GM23338 (cell line): ENCODE data around the gene MYLK. TPM values are rescaled to one million over a fixed set of nuclear protein-coding genes. Genes with fewer than 3 reads are reported as not detected.

Experiments used
- ATAC-seq: fragments of 200-7000 bp; cut with Tn5 transposase; 3 replicates; pipeline ENCODE4 v1.9.1; 2020
- DNase-seq: peaks from one replicate; pipeline ENCODE4 v3.0.0-alpha.2; 2015; ENCODE audit warnings: low spot score
- H2AFZ ChIP-seq: fragments of 200-600 bp; sonication (generic); 2 replicates; pipeline ENCODE4 v1.8.0; 2016; ENCODE audit warnings: antibody characterized with exemption, mild to moderate bottlenecking, moderate library complexity
- H3F3A ChIP-seq: fragments of 200-600 bp; sonication (generic); replicated peaks from 2 replicates; pipeline ENCODE4 v1.8.0; 2017; ENCODE audit warnings: antibody characterized with exemption, mixed run types, low read depth
- H3K27ac ChIP-seq: fragments of 200-600 bp; sonication (generic); 2 replicates; pipeline ENCODE4 v1.6.1; 2016; ENCODE audit warnings: low read depth
- H3K27me3 ChIP-seq: fragments of 200-600 bp; sonication (generic); 2 replicates; pipeline ENCODE4 v1.8.0; 2016; ENCODE audit warnings: mild to moderate bottlenecking, mixed run types, moderate library complexity; ENCODE audit not compliant: insufficient read depth
- H3K36me3 ChIP-seq: fragments of 200-600 bp; sonication (generic); 2 replicates; pipeline ENCODE4 v1.8.0; 2016; ENCODE audit warnings: mild to moderate bottlenecking; ENCODE audit not compliant: insufficient read depth
- H3K4me1 ChIP-seq: fragments of 200-600 bp; sonication (generic); 2 replicates; pipeline ENCODE4 v1.8.0; 2016; ENCODE audit warnings: mild to moderate bottlenecking, moderate library complexity; ENCODE audit not compliant: insufficient read depth
- H3K4me2 ChIP-seq: fragments of 200-600 bp; sonication (generic); 2 replicates; pipeline ENCODE4 v1.7.1; 2017; ENCODE audit warnings: mixed run types
- H3K4me3 ChIP-seq: fragments of 200-600 bp; sonication (generic); 2 replicates; pipeline ENCODE4 v1.6.1; 2016; ENCODE audit warnings: mixed run types
- H3K79me2 ChIP-seq: fragments of 200-600 bp; sonication (generic); replicated peaks from 2 replicates; pipeline ENCODE4 v1.8.0; 2017; ENCODE audit warnings: mild to moderate bottlenecking; ENCODE audit not compliant: insufficient read depth
- H3K9me2 ChIP-seq: fragments of 200-600 bp; sonication (generic); 2 replicates; pipeline ENCODE4 v1.8.0; 2017; ENCODE audit not compliant: insufficient read depth
- H4K20me1 ChIP-seq: fragments of 200-600 bp; sonication (generic); replicated peaks from 2 replicates; pipeline ENCODE4 v1.8.0; 2017; ENCODE audit warnings: mild to moderate bottlenecking; ENCODE audit not compliant: insufficient read depth
- H3K27ac Mint-ChIP-seq: 2 replicates; pipeline ENCODE4 v1.8.0; 2020; ENCODE audit warnings: inconsistent platforms, mild to moderate bottlenecking, moderate library complexity, mixed read lengths
- H3K27me3 Mint-ChIP-seq: 3 replicates; pipeline ENCODE4 v1.8.0; 2022; ENCODE audit warnings: low read depth, mild to moderate bottlenecking, moderate library complexity, mixed read lengths, inconsistent platforms; ENCODE audit not compliant: insufficient read depth, poor library complexity
- H3K36me3 Mint-ChIP-seq: 3 replicates; pipeline ENCODE4 v1.8.0; 2021; ENCODE audit warnings: low read depth, mild to moderate bottlenecking, inconsistent platforms, moderate library complexity, mixed read lengths
- H3K4me1 Mint-ChIP-seq: 3 replicates; pipeline ENCODE4 v1.8.0; 2020; ENCODE audit warnings: mild to moderate bottlenecking, inconsistent platforms, mixed read lengths
- H3K4me3 Mint-ChIP-seq: 3 replicates; pipeline ENCODE4 v1.8.0; 2021; ENCODE audit warnings: moderate library complexity, mild to moderate bottlenecking, inconsistent platforms, mixed read lengths
- H3K9me3 Mint-ChIP-seq: 3 replicates; pipeline ENCODE4 v1.8.0; 2020; ENCODE audit warnings: moderate library complexity, mild to moderate bottlenecking, inconsistent platforms, mixed read lengths
- CREB1 ChIP-seq: fragments of 250-450 bp; sonication (Bioruptor Pico); IDR thresholded peaks from 2 replicates; pipeline ENCODE4 v1.5.0; 2020; ENCODE audit warnings: low read depth, mild to moderate bottlenecking, moderate library complexity
- EZH2 ChIP-seq: fragments of 200-600 bp; sonication (generic); IDR thresholded peaks from one replicate; pipeline ENCODE4 v1.8.0; 2017; ENCODE audit warnings: antibody characterized with exemption, mild to moderate bottlenecking, low read depth; ENCODE audit not compliant: unreplicated experiment
- JUNB ChIP-seq: IDR thresholded peaks from one replicate; pipeline ENCODE4 v1.6.1; 2016; ENCODE audit warnings: antibody characterized with exemption; ENCODE audit not compliant: unreplicated experiment
- POLR2AphosphoS5 ChIP-seq: IDR thresholded peaks from 2 replicates; pipeline ENCODE4 v1.6.1; 2016; ENCODE audit warnings: antibody characterized with exemption, low read depth
- ZNF114 ChIP-seq: fragments of 250-450 bp; sonication (Bioruptor Pico); IDR thresholded peaks from 2 replicates; pipeline ENCODE4 v1.5.0; 2020; ENCODE audit warnings: mild to moderate bottlenecking, moderate library complexity
- ZNF331 ChIP-seq: fragments of 250-450 bp; sonication (Bioruptor Pico); IDR thresholded peaks from 2 replicates; pipeline ENCODE4 v1.5.0; 2020; ENCODE audit warnings: low read depth, mild to moderate bottlenecking, moderate library complexity
- polyA plus RNA-seq: library from polyadenylated mRNA; unstranded; fragments of >200 nt; fragmentation: Nextera tagmentation; extraction: Ambion mirVana; gene quantifications from 2 replicates; pipeline ENCODE4 v1.2.1, GENCODE V29; 2016
- total RNA-seq: library from RNA; depleted of rRNA; stranded (reverse); fragments of >200 nt; shearing (Covaris generic); gene quantifications from 2 replicates; pipeline ENCODE4 v1.2.3, GENCODE V29; 2014
- TF ChIP-seq, protein P1 (sequence below), 2 experiments: fragments of 200-600 bp in 1 of 2; sonication (generic) in 1 of 2; conservative IDR thresholded peaks; 2 replicates each; pipeline versions ENCODE4 v1.5.1 to v1.6.1; 2016 to 2017; ENCODE audit warnings: antibody characterized with exemption in 2 of 2, low read depth in 2 of 2, mild to moderate bottlenecking in 2 of 2, moderate library complexity in 1 of 2
- TF ChIP-seq, protein P2 (sequence below): fragments of 250-450 bp; sonication (Bioruptor Pico); IDR thresholded peaks from 2 replicates; pipeline ENCODE4 v1.5.0; 2020; ENCODE audit warnings: mild to moderate bottlenecking, moderate library complexity
- TF ChIP-seq, protein P3 (sequence below): IDR thresholded peaks from 2 replicates; pipeline ENCODE4 v1.6.1; 2016; ENCODE audit warnings: antibody characterized with exemption

The MYLK gene
- total and polyA plus RNA-seq, 2 experiments from 2014 or later: 11.5 to 17.9 TPM

DNA sequence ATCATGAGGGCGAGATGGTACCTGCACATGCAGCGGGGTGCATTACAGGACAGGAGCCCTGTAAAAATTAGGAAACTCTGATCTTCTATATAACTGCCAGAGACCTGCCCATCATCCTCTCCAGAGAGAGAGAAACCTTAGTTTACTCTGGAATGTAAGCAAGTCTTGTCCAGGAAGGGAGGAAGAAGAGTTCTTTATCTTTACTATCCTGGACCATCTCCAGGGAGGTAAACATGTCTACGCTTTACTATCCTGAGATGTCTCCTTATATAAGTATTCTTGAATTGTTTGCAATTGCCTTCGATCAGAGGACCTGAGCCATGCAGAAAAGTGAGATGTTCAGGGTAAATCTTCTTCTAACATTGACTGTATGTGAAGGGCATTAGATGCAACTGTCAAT lies 286.6 kb downstream of the MYLK start:
- Histone ChIP-seq H3K36me3 (no peaks in the 10 kb centered on the region), H3K79me2 (no peaks in the 10 kb centered on the region), H3K4me1 (no peaks in the 10 kb centered on the region), H3F3A (no peaks in the 10 kb centered on the region), H2AFZ (no peak overlapping the region), H4K20me1 (peaks cover 24% of the 10 kb centered on the region), H3K27me3 (no peaks in the 10 kb centered on the region), H3K27ac (no peak overlapping the region), H3K4me2 (no peak overlapping the region), H3K9me2 (no peaks in the 10 kb centered on the region), H3K4me3 (no peak overlapping the region)
- no peak overlapping the region for H3K4me3 Mint-ChIP-seq
- peaks cover 4% of the 10 kb centered on the region; the same call in 1 of the 3 replicates for H3K36me3 Mint-ChIP-seq
- DNase-seq (no peak), ATAC-seq (no peak)
- no peaks in the 10 kb centered on the region for H3K27me3 Mint-ChIP-seq
- no peak overlapping the region for H3K27ac Mint-ChIP-seq
- H3K9me3 Mint-ChIP-seq: peaks cover under 1% of the 10 kb centered on the region; the same call in 2 of the 3 replicates
- no peak for TF ChIP-seq ZNF114
- TF ChIP-seq, protein P1, sequence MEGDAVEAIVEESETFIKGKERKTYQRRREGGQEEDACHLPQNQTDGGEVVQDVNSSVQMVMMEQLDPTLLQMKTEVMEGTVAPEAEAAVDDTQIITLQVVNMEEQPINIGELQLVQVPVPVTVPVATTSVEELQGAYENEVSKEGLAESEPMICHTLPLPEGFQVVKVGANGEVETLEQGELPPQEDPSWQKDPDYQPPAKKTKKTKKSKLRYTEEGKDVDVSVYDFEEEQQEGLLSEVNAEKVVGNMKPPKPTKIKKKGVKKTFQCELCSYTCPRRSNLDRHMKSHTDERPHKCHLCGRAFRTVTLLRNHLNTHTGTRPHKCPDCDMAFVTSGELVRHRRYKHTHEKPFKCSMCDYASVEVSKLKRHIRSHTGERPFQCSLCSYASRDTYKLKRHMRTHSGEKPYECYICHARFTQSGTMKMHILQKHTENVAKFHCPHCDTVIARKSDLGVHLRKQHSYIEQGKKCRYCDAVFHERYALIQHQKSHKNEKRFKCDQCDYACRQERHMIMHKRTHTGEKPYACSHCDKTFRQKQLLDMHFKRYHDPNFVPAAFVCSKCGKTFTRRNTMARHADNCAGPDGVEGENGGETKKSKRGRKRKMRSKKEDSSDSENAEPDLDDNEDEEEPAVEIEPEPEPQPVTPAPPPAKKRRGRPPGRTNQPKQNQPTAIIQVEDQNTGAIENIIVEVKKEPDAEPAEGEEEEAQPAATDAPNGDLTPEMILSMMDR (conservative IDR thresholded peaks at IDR 0.05; ENCODE audit: low read depth in 2 of 2): no peak
- no peaks in the 10 kb centered on the region for H3K4me1 Mint-ChIP-seq

DNA sequence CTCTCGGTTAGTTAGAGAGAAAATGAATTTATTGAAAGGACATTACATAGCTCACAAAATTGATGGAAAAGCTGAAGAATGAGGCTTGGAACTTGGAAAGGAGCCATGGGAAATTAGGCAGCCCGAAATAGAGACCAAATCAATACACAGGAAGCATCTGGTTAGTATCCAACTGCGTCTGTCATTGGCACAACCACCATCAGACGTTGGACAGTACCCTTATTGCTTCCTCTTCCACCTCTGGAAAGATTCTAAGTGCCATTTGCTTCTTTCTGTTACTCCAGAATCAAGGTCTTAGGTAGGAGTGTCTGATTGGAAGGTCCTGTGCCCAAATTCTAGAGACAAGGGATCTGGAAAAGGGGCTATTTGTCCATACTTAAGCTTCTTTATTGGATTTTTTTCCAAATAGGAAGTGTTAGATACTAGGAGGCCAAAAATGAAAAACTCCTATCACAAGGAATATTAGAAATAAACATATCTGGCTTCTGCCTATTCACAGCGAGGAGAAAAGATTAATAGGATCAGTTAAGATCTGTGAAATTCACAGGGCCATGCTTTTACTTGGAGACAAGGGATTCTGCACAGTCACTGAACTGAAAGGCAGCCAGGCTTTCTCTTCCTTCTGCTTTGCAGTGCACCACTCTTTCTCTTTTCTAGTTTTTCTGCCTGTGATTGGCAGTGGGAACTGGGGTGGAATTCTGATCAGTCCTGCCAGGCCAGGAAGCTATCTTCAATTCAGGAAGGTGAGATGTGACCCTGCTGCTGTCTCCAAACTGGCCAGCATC lies 288.5 kb downstream of the MYLK start:
- H3F3A ChIP-seq: no peaks in the 10 kb centered on the region
- H3K9me3 Mint-ChIP-seq: peaks cover 17% of the 10 kb centered on the region
- H3K27ac Mint-ChIP-seq: no peak overlapping the region
- H3K9me2 ChIP-seq: no peaks in the 10 kb centered on the region
- no peaks in the 10 kb centered on the region for H3K27me3 Mint-ChIP-seq
- ATAC-seq: no peak
- no peak overlapping the region for H3K4me2 ChIP-seq
- no peak overlapping the region for H3K27ac ChIP-seq
- H2AFZ ChIP-seq: no peak overlapping the region
- H3K4me1 Mint-ChIP-seq: no peaks in the 10 kb centered on the region
- H3K27me3 ChIP-seq: no peaks in the 10 kb centered on the region
- no peak overlapping the region for H3K4me3 ChIP-seq
- H3K36me3 ChIP-seq: peaks cover 3% of the 10 kb centered on the region; the same call in 1 of the 2 replicates
- no peak overlapping the region for H3K4me3 Mint-ChIP-seq
- H3K4me1 ChIP-seq: no peaks in the 10 kb centered on the region
- H4K20me1 ChIP-seq: peaks cover 20% of the 10 kb centered on the region
- no peaks in the 10 kb centered on the region for H3K79me2 ChIP-seq
- H3K36me3 Mint-ChIP-seq: peaks cover 22% of the 10 kb centered on the region
- DNase-seq: no peak
- TF ChIP-seq EZH2: no peak
- TF ChIP-seq, protein P2, sequence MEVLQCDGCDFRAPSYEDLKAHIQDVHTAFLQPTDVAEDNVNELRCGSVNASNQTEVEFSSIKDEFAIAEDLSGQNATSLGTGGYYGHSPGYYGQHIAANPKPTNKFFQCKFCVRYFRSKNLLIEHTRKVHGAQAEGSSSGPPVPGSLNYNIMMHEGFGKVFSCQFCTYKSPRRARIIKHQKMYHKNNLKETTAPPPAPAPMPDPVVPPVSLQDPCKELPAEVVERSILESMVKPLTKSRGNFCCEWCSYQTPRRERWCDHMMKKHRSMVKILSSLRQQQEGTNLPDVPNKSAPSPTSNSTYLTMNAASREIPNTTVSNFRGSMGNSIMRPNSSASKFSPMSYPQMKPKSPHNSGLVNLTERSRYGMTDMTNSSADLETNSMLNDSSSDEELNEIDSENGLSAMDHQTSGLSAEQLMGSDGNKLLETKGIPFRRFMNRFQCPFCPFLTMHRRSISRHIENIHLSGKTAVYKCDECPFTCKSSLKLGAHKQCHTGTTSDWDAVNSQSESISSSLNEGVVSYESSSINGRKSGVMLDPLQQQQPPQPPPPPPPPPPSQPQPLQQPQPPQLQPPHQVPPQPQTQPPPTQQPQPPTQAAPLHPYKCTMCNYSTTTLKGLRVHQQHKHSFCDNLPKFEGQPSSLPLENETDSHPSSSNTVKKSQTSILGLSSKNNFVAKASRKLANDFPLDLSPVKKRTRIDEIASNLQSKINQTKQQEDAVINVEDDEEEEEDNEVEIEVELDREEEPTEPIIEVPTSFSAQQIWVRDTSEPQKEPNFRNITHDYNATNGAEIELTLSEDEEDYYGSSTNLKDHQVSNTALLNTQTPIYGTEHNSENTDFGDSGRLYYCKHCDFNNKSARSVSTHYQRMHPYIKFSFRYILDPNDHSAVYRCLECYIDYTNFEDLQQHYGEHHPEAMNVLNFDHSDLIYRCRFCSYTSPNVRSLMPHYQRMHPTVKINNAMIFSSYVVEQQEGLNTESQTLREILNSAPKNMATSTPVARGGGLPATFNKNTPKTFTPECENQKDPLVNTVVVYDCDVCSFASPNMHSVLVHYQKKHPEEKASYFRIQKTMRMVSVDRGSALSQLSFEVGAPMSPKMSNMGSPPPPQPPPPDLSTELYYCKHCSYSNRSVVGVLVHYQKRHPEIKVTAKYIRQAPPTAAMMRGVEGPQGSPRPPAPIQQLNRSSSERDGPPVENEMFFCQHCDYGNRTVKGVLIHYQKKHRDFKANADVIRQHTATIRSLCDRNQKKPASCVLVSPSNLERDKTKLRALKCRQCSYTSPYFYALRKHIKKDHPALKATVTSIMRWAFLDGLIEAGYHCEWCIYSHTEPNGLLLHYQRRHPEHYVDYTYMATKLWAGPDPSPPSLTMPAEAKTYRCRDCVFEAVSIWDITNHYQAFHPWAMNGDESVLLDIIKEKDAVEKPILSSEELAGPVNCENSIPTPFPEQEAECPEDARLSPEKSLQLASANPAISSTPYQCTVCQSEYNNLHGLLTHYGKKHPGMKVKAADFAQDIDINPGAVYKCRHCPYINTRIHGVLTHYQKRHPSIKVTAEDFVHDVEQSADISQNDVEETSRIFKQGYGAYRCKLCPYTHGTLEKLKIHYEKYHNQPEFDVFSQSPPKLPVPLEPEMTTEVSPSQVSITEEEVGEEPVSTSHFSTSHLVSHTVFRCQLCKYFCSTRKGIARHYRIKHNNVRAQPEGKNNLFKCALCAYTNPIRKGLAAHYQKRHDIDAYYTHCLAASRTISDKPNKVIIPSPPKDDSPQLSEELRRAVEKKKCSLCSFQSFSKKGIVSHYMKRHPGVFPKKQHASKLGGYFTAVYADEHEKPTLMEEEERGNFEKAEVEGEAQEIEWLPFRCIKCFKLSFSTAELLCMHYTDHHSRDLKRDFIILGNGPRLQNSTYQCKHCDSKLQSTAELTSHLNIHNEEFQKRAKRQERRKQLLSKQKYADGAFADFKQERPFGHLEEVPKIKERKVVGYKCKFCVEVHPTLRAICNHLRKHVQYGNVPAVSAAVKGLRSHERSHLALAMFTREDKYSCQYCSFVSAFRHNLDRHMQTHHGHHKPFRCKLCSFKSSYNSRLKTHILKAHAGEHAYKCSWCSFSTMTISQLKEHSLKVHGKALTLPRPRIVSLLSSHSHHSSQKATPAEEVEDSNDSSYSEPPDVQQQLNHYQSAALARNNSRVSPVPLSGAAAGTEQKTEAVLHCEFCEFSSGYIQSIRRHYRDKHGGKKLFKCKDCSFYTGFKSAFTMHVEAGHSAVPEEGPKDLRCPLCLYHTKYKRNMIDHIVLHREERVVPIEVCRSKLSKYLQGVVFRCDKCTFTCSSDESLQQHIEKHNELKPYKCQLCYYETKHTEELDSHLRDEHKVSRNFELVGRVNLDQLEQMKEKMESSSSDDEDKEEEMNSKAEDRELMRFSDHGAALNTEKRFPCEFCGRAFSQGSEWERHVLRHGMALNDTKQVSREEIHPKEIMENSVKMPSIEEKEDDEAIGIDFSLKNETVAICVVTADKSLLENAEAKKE (CRISPR knock-in tag): no peak
- TF ChIP-seq, protein P1 (conservative IDR thresholded peaks at IDR 0.05; ENCODE audit: low read depth in 2 of 2): no peak
- no peak for TF ChIP-seq CREB1
- no peak for TF ChIP-seq ZNF331 (CRISPR knock-in tag)
- TF ChIP-seq, protein P3, sequence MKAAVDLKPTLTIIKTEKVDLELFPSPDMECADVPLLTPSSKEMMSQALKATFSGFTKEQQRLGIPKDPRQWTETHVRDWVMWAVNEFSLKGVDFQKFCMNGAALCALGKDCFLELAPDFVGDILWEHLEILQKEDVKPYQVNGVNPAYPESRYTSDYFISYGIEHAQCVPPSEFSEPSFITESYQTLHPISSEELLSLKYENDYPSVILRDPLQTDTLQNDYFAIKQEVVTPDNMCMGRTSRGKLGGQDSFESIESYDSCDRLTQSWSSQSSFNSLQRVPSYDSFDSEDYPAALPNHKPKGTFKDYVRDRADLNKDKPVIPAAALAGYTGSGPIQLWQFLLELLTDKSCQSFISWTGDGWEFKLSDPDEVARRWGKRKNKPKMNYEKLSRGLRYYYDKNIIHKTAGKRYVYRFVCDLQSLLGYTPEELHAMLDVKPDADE: no peak
- TF ChIP-seq JUNB: no peak
- TF ChIP-seq POLR2AphosphoS5: no peak
